HG03354 (cell line): ENCODE data around the gene PLEKHG4B.
"Not testable (repeated sequence)": the region's sequence is repeated elsewhere in the genome, so short reads cannot be mapped to it uniquely, and the experiment has no call there.

Experiments
- ATAC-seq: cut with Tn5 transposase; IDR thresholded peaks from one replicate; pipeline ENCODE4 v1.9.1; 2021; ENCODE audit warnings: mild to moderate bottlenecking; ENCODE audit not compliant: unreplicated experiment, poor library complexity, severe bottlenecking

PLEKHG4B gene

DNA sequence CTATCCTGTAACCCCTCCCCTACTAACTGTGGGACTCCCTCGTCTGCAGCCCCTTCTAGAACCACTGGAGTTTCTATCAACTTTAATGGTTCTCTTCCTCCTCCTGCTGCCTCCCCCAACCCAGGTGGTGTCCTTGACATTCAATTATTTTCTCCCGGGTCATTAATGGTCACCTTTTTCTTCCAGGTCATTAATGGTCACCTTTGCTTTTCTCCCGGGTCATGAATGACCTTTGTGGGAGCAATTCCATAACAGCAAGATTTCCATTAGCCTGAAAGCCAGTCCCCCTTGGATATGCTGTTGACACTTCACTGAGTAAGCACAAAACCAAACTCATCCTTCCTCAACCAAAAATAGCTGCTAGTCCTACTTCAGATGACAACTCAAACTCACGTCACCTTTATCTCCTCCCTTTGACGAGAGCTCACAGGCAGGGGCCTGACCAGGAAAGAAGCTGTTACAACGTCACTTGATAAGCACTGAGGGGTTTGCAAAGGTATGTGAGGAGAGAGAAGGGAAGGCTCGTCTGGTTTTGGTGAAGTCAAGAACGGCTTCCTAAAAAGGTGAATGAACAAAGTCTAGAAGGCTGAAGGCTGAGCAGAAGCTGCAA lies 115.1 kb downstream of the PLEKHG4B start:
- ATAC-seq, result no peak

DNA sequence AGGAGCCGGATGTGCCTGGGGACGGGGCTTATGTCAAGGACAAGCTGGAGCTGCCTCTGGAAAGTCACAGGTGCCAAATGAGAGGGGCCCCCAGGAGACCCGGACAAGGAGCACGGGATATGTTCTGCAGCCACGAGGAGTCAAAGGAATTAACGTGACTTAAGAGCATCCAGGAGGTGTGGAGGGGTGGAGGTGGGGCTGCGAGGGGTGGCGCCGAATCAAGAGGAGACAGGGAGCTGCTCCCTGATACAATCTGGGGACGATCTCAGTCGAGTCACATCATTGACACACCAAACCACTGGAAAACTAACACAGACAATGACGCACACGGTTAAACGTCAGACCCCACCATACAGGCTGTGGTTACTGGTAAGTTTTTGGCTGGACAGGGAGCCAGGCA lies 115.6 kb downstream of the PLEKHG4B start:
- no peak for ATAC-seq

DNA sequence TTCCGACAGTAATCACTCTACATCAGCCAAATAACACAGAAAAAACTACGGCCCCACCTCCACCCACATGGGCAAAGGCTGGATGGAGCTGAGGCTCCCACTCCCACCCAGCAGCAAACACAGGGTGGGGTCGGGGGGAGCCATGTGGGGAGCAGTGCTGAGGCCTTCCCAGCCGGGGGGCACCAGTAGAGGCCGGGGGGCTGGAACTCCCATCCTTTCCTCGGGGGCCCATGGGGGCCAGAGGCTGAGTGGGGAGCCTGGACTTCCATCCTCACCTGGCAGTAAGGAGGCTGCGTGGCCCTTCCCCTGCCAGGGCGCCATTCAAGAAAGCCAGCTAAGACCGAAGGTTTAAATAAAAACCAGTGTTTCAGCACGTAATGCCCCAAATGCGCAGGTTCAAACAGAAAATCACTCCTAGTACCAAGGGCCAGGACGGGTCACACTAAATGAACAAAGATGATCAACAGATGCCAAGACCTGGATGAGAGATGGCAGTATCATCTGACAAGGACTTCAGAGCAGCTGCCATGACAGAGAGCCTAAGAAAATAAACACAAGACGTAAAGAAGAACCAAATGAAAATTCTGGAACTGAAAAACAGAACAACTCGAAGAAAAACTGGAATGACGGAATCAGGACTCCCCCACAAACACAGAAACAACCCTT lies 116.6 kb downstream of the PLEKHG4B start:
- ATAC-seq, result no peak

DNA sequence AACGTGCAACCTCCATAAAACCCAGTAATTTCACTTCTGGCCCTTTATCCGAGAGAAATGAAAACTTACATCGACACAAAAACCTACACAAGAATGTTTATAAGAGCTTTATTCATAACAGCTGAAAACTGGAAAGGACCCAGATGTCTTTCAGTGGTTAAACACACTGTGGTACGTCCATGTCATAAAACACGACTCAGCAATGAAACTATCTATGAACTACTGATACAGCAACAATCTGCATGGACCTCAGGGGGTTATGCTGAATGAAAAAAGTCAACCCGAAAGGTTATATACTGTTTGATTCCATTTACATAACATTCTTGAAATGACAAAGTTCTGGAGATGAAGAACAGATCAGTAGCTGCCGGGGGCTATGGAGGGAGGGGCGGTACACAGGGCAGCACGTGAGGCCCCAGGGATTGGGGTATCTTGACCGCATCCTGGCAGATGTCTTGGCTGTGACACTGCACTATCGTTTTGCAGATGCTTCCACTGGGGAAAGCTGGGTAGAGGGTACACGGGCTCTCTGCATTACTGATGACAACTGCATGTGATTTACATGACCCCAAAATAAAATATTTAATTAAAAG lies 121.9 kb downstream of the PLEKHG4B start:
- ATAC-seq, result no peak

DNA sequence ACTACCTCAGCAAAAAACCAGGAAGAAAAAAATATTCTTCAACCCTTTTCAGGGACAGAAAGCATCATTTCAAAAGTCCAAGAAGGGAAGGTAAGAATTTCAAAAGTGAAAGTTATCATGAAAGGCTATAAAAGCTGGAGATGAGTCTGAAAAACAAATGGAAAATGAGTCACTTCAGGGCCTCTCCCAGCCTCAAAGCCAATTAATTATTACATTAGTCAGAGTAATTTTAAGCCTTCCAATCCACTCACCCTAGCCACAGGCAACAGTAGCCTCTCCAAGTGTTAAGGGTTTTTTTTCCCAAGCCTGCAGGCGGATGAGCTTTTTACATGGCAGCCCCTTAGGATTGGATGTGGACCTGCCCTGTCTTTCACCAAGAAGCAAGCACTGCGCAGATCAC lies 123.3 kb downstream of the PLEKHG4B start:
- ATAC-seq, result not testable (repeated sequence)

DNA sequence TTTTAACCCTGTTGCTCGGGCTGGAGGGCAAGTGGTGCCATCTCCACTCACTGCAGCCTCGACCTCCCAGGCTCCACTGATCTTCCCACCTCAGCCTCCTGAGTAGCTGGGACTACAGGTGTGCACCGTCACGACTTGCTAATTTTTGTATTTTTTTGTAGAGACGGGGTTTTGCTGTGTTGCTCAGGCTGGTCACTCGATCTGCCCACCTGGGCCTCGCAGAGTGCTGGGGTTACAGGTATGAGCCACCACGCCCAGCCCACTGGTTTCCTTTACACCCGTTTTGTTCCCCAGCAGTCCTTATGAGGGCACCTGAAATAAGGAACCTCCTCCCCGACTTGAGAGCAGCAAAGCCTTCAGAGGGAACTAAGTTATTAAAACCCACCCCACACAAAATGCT lies 124.1 kb downstream of the PLEKHG4B start:
- ATAC-seq, result not testable (repeated sequence)

DNA sequence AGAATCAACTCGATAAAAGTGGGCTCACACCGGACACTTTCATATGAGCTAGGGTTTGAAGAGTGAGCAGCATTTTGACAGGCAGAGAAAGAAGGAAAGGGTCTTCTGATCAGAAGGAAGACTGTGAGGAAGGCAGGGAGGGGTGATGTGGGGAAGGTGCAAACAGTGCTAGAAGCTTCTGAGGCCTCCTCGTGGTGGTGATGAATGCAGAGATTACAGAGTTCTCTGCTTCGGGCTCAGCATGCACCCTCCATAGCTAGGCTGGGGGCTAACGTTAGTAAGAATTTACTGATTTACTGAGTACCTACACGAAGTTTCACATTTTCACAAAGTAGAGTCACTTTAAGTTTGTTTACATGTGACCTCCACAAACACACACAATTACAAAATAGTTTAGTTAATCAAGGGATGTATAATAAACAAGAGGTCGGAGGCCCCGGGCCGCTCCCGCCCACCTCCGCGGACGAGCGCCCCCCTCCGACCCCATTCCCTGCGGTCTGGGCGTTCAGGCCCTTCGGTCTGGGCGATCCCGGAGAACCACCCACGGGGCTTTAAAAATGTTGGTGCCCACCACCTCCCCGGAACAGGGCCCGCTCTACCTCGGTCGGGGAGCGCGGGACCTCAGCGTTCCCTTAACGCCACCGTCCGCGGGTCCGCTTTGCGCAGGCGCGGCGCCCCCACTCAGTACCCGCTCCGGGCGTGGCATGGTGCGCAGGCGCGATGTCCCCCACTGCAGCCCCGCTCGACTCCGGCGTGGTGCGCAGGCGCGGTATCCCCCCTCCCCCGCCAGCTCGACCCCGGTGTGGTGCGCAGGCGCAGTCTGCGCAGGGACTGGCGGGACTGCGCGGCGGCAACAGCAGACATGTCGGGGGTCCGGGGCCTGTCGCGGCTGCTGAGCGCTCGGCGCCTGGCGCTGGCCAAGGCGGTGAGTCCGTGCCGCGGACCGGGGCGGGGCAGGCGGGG lies 125.8 kb downstream of the PLEKHG4B start, which contains the start of the genes CCDC127 and SDHA:
CCDC127 (minus strand) TSS at position 660 of the 963 bp plus-strand sequence. CDS start 1,304 bp downstream, outside the sequence.
SDHA (plus strand) TSS at position 827 of the 963 bp plus-strand sequence; CDS start at position 863, 36 bp downstream.
- ATAC-seq, result peak; percentile 79

DNA sequence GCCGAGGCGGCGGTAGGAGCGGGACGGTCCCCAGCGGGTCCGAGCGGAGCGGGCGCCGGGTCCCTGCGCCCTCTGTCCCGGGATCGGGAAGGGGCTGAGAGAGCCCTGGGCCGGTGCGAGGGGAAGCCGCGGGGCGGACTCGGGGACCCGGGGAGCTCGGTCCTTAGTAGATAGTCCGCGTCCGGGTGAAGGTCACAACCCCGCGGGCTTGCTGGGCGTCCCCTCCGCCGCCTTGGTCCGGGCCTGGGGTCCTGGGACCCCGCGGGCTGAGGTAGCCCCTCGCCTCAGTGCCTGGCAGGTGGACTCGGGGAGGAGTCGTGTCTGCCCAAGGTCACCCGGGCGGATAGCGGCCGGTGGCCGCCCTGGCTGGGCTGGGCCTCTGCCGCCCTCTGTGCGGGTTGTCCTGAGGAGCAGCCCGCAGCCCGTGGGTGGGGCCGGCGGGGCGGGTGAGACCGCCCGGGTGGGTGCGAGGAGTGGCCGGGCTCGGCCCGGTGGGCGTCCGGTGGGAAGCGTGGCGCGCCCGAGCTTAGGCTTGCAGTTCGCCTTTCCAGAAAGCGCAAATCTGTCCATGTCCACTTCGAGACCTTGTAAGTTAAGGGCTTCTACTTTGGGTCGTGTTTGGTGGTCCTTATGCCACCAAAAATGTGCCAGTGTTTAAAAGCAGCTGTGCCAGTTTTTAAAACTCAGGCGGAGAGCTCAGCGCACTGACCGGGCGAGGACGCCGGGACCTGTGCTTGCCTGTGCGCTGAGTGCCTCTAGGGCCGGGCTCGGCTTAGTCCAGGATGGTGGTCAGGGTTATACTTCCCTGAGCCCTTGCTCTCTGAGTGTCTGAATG lies 126.7 kb downstream of the PLEKHG4B start:
- ATAC-seq, result peak; percentile 32

DNA sequence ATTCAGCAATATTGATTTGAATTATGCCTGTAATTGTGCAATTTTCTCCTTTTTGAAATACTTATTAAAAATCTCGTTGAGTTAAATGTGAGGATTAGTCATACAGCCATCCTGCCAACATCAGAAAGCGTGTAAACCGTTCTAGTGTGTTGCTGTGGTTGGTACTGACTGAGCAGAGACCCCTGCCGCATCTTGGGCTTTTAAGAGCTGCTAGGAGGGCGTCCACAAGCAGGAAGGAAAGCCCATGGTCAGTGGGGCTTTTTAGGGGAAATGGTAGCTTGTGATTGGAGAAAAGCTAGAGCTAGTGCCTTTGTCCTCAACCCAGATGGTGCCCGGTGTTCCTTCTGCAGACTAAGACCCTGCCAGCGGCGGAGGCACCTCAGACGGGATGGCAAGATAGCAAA lies 127.5 kb downstream of the PLEKHG4B start:
- no peak for ATAC-seq

DNA sequence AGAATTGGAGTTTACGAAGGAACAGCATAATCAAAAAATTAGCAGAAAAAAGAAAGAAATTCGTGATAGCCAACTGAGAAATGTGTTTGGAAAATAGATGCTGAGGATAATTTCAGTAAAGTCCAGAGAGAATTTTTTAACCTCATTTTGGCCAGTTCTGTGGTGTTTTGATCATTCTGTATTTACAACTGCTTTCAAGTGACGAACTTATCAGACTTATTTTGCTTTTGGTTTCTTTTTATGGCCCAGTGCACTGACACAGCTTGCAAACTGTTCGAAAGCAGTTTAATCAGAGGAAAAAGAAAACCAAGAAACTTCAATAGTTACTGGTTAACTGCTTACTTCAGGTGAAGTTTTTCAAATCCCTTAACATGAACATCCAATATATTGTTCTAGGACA lies 128.0 kb downstream of the PLEKHG4B start:
- no peak for ATAC-seq

DNA sequence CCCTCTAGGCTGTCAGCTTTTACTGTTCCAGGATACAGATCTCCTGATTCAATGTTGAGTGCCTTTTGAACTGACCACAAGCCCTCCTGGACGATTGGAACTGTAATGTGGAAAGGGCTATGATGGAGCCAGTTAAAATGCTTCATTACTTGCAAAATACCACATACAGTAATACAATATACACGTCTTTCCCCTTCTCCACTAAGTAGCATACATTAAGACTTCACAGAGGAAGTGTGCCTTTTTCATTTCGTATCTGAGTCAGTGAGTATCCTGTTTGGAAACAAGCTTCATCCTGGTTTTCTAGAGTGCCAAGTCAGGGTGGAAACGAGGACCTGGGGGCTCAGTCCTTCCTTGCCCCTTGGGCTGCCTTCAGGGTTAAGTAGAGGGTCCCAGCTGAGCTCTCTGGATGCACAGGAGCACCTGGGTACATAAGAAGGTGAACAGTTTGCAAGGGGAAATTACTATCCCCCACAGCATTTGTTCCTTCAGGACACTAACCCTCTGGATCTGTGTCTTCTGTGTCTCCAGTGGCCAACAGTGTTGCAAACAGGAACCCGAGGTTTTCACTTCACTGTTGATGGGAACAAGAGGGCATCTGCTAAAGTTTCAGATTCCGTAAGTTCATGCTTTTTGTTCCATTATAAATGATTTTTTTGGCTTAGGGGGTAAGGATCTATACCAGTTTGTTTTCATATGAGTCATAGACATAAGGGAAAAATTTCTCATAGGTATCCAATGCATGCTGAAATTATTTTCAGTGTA lies 131.2 kb downstream of the PLEKHG4B start:
- ATAC-seq, result not testable (repeated sequence)

DNA sequence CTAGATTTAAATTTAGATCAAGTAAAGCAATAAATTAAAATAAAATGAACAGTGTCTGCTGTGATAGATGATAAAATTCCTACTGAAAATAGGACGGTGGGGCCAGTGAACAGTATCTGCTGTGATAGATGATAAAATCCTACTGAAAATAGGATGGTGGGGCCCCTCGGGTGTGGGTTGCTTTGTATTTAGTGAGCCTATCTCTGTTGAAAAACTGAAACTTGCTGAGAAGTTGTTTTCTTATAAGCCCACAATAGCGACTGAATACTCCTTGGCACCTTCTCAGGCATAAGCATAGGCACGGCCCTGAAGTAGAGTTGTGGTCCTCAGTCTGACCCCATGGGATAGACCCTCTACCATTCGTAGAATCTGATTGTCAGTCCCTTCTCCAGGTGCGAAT lies 131.8 kb downstream of the PLEKHG4B start:
- no peak for ATAC-seq

DNA sequence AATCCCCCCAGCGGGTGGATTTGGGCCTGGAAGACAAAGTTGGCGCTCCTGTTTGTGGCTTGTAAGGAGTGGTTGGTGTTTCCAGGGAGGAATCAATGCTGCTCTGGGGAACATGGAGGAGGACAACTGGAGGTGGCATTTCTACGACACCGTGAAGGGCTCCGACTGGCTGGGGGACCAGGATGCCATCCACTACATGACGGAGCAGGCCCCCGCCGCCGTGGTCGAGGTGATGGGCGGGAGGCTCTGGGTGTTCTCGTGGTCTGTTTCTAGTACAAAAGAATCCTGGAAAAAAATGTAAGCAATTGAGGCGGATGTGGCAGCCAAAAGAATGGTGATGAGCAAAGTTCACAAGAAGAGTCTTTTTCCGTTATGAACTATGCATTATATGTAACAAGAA lies 133.4 kb downstream of the PLEKHG4B start:
- ATAC-seq, result no peak

DNA sequence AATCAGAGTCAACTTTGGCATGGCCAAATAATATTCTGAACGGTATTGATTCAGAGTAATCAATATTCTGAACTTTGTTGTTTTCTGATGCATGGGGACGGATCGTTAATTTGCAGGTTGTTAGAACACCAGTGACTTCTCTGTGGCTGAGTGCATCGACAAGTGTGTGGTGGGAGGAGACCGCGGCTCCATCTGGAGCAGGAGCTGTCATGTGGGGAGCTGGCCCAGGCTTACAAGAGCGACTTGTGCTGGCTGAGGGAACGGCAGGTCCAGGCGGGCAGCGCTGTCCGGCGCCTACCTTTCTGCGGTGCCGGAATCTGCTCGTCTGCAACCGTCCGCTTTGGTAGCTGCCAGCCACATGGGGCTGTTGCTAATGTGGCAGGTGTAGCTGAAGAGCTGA lies 135.4 kb downstream of the PLEKHG4B start:
- ATAC-seq, result not testable (repeated sequence)

DNA sequence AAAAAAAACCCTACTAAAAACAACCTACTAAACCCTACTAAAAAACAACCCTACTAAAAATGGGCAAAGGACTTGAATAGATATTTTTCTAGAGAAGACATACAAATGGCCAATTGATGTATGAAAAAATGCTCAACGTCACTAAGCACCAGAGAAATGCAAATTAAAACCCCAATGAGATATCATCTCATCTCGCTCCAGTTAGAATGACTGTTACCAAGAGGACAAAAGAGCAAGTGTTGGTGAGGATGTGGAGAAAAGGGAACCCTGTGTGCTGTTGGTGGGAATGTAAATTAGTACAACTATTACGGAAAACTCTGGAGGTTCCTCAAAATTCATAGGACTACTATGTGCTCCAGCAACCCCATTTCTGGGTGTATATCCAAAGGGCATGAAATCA lies 136.9 kb downstream of the PLEKHG4B start:
- no peak for ATAC-seq

DNA sequence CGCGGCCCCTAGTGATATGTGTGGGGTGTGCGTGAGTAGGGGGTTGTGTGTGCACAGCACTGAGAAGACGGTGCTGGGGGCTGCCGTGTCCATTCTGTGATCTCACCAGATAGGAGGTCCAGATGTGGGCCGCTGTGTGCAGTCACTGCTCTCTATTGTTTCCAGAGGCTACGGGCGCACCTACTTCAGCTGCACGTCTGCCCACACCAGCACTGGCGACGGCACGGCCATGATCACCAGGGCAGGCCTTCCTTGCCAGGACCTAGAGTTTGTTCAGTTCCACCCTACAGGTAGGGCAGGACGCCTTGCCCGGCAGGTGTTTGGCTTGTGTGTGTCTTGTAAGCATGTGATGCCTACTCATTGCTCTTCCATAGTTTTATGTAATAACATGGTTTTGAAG lies 138.7 kb downstream of the PLEKHG4B start:
- ATAC-seq, result no peak

DNA sequence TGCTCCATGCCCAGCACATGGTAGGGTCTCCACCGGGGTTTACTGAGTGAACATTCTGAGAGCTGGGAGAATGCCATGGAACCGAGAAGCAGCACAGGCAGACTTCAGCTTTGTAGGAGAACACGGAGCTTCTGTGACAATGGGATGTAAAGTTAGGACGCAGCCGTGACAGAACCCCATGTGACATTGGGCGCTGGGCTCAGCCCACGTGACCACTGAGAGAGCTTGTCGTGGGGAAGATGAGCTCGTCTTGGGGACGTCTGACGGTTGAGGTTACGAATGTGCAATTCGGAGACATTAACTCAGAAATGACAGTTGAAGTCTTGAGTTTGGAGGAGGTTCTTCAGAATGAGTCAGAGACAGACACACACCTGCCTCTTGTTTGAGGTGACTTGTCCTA lies 139.7 kb downstream of the PLEKHG4B start:
- ATAC-seq, result no peak

DNA sequence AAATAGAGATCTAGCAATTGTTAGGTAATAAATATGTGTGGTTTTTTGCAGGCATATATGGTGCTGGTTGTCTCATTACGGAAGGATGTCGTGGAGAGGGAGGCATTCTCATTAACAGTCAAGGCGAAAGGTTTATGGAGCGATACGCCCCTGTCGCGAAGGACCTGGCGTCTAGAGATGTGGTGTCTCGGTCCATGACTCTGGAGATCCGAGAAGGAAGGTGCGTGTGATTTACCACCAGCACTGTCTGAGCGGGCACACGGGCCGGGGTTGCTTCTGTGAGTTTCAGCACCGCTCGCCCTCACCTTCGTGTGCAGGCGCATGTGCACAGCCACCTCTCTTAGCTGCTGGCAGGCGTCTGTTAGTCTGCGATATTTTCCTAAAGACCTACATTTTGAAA lies 141.5 kb downstream of the PLEKHG4B start:
- not testable (repeated sequence) for ATAC-seq
